Measurements from ENCODE around the gene TKFC.

TKFC gene

DNA sequence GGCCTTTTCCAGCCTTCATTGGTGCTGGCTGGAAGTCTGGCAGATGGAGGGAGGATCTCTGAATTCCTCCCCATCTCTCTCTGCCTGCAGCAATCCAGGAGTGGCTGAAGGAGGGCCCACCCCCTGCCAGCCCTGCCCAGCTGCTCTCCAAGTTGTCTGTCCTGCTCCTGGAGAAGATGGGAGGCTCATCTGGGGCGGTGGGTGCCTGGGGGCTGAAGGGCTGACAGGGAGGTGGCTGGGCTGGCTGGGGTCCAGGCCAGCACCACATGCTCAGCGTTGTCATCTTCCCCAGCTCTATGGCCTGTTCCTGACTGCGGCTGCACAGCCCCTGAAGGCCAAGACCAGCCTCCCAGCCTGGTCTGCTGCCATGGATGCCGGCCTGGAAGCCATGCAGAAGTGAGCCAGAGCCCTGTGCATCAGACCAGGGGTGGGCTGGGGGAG, 12.2 kb downstream of the TKFC start:
- DNase-seq (ENCODE audit: low spot score), result no peak

DNA sequence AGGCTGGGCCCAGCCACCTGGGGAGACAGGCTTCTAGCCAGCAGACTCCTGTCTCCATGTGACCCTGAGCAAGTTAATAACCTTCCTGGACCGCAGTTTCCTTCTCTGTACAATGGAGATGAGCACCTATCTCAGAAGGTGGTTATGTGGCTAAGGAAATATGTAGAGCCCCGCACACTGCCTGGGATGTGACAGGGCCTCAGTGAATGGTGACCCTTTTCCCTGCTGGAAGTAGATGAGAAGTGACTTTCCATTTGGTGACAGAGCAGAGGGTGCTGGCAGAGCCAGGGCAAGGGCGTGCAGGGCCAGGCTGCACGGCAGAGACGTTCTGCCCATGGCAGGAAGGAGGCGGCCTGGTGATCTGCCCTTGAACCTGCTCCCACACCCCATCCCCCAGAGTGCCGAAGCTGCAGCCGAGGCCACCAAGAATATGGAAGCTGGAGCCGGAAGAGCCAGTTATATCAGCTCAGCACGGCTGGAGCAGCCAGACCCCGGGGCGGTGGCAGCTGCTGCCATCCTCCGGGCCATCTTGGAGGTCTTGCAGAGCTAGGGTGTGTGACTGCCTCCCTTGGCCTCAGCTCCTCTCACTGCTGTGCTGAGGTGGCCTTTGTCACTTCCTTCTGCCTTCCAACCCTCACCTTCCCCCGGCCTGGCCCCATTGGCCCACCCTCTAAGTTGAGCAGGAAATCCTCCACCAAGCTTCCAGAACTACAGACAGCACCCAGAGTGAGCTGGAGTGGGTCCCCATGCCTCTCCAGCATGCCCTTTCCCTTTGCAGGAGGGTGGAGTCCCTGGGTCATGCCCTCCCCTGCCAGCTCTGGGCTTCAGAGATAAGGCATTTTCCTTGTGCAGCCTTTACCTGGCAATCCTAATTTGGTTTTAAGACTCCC, 13.2 kb downstream of the TKFC start:
- DNase-seq (ENCODE audit: low spot score), result no peak

DNA sequence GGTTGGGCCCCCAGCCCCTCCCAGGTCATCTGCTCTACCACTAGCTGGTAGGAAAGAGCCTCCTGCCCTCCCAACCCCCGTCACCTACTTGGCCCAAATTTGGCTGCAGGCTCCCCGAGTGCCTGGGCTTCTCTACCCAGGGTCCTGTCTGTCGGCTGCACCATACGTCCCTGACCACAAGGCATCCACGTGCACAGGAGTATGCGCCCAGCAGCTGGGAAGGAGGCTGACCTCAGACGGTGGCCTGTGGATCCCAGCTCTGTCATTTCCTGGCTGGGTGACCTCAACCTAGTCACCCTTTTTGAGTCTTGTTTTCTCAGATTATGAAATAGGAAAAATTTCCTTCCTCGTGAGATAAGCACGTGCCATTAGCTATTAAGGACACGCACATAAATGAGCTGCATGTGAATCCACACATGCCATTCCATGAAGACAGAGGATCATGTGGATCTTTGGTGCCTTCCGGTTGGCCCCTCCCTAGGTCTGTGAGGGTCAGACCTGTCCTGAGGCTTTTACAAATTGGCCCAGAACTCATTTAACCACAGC, 15.0 kb downstream of the TKFC start:
- no peak for DNase-seq (ENCODE audit: low spot score)

DNA sequence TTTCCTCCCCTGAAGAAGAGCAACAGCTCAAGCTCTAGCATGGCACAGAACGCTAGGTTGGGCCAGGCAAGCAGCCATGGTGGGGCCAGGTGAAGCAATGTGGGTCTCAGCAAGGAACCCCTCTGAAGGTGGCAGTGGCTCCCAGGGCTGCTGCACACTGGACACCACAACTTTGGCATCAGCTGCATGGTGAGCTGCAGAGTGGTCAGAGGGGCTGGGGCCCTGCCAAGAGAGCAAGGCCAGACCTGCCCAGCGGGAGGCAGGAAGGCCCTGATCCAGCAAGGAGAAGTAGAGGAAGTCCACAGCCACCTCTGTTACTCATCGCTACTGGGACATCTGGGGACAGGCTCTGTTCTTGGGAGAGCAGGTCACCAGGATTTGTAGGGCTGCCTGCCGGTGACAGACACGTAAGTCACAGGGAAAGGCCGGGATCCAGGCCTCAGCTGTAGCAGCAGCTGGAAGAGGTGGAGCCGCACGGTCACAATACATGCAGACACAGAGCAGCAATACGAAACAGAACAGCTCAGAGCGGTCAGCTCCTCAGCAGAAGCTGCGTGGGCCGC, 16.2 kb downstream of the TKFC start:
- no peak for DNase-seq (ENCODE audit: low spot score)

DNA sequence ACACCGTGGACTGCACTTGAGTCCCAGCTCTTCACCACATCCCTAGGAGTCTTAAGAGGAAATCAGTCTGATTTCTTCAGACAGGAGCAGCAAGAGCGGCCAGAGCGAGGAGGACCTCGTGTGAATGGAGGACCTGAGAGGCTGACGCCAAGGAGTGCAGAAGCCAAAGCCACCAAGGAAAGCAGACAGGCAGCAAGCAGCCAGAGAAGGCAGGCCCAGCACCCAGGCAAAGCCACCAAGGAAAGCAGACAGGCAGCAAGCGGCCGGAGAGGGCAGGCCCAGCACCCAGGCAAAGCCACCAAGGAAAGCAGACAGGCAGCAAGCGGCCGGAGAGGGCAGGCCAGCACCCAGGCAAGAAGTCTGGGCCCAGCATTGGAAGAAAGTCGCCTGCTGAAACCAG, 16.9 kb downstream of the TKFC start:
- no peak for DNase-seq (ENCODE audit: low spot score)

DNA sequence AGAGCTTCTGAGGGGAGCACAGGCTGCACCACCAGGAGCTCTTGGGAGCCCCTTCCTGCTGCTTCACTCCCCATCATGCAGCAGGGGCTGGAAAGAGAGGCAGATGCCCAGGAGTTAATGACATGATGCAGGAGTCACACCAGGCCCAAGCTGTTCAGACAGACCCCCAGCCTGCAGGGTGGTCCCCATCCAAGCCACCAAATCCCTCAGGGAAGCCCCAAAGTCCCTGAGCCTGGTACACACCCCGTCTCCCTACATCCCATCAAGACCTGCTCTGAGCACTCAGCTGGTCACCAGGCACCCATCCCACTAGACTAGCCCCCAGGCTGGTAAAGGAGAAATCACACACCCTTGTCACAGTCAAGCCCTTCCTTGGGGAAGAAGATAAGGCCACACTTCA, 17.3 kb downstream of the TKFC start:
- no peak for DNase-seq (ENCODE audit: low spot score)

DNA sequence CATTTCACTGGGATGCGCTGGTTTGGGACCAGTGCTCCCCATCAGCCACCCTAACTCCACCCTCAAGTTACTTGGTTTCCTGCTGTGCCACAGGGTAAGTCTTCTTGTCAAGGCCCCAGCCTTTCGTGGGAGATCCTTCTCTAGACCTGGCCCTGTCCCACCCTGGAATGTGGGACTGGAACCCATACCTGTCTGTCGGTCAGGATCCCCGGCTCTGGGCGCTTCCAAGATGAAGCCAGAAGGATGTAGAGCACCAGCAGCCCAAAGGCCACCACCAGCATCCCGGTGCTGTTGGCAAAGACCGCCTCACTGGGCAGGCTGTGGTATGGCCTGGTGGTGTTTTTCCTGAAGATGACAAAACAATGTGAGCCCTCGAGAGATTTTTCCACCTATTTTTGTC, 17.8 kb downstream of the TKFC start:
- DNase-seq (ENCODE audit: low spot score), result no peak

DNA sequence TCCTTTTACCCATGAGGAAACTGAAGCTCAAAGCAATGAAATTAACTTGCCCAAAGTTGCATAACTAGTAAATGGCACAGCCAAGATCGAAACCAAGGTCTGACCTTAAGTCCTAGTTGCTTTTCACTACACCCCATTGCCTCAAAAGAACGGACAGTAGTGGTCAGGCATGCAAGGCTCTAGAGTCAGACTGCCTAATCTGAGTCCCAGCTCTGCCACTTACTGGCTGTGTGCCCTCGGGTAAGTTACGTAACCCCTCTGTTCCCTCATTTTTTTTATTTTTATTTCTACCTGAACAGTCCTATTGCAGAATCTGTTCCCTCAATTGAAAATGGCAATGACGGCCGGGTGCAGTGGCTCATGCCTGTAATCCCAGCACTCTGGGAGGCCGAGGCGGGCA, 19.0 kb downstream of the TKFC start:
- no peak for DNase-seq (ENCODE audit: low spot score)

DNA sequence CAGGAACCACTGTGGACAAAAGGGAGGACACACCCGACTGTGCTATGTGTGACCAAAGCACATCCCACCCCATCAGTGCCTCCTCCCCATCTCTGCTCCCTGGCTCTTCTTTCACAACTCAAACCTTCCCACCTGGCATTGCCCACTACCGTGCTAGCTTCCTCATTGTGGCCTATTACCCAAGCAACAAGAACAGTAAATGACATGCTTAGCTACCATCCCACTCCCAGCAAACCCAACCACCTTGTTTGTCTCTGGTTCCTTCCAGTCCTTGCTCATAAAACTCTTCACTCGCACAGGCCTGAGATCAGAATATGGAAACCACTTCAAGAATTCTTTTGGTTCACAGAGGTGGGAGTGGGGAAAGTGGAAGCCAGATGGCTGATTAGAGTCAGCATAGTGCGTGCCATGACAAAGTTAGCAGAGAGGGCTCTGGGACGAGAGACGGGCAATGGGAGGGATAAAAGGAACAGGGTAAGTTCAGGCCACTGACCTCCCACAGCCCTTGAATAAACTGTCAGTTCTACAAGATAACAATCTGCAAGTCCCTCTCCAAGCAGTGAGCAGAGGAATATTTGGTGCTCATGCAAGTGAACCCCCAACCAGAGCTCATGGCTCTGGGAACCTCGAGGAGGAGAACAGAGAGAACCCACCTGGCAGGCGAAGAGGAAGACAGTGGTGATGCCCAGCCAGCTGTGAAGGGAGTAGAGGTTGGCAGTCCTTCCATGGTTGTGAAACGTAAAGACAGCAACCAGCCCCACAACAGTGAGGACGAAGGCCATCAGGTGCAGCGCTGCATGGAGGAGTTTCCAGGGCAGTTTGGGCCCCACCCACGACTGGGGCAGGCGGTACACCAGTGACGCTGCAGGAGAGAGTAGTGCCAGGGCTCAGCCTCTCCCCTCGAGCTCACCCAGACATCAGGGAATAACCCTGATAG, 20.4 kb downstream of the TKFC start:
- DNase-seq (ENCODE audit: low spot score), result no peak

DNA sequence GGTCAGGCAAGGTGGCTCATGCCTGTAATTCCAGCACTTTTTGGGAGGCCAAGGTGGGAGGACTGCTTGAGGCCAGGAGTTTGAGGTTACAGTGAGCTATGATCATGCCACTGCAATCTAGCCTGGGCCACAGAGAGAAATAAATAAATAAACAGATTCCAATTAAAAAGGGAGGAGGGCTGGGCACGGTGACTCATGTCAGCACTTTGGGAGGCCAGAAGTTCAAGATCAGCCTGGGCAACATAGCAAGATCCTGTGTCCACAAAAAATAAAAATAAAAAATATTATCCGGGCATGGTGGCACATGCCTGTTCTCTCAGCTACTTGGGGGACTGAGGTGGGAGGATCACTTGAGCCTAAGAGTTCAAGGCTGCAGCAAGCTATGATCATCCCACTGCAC, 21.2 kb downstream of the TKFC start:
- no peak for DNase-seq (ENCODE audit: low spot score)

DNA sequence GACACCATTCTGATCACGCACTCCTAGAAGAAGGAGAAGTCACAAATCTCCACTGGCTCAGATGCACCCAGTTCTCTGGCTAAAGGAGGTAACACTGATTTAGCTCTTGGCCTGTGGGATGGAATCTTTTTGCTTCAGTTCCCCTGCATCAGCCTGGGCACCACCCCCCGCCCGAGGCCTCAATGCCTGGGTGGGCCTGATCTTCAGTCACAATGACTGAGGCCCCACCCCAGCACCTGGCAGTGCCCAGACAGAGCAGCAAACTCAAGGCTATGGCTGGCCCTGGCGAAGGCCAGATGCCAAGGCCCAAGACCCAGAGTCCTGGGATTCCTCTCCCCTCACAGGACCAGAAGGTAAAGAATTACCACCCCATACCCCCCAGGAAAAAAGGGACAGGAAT, 23.7 kb downstream of the TKFC start:
- DNase-seq (ENCODE audit: low spot score), result no peak

DNA sequence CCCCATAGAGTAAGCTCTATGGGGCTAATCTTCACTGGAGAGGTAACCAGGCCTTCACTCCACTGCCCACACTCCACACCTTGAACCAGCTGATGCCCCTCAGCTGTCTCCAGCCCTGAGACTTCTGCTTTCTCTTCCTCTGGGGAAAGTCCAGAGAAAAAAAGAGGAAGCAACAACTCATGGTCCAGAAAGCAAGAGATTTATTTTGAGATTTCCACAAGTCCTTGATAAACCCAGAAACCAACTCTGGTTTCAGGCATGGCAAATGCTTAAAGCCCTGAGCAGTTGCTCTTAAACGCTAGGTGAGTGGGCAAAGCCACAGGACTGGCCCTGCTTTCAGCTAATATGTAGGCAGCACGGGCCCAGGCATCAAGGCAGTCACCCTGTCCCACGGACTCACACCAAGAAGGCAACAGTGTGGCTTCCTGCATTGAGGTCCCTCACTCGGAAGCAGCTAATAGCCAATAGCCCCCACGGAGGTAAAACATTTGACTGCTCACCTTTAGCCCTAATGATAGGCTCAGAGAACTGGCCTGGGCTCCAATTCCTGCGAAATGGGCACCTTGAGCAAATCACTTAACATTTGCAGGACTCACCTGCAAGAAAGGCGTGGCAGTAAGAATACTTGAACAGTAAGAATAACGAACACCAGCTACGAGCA, 24.3 kb downstream of the TKFC start:
- DNase-seq (ENCODE audit: low spot score), result no peak

DNA sequence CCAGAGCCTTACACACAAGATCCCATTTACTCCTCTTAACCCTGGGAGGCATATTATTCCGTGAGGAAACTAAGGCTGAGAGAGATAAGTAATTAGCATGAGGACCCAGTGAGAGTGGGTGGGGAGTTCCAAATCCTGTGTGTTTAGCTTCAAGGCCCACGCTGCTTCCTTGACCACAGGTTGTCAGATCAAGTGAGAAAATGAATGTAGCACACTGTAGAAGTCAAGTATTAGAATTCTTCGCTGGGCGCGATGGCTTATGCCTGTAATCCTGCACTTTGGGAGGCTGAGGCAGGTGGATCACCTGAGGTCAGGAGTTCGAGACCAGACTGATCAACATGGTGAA, 24.8 kb downstream of the TKFC start:
- DNase-seq (ENCODE audit: low spot score), result no peak

DNA sequence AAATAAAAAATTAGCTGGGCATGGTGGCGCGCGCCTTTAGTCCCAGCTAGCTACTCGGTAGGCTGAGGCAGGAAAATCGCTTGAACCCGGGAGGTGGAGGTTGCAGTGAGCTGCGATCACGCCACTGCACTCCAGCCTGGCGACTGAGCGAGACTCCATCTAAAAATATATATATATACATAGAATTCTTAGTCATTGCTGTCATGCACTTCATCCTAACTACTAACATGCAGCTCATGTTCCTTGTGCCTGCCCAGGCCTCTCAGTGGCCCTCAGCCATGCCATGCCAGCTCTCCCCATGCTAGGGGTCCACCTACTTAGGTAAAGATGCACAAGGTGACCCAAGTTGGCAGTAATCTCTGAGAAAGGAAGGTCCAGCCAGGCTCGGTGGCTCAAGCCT, 25.5 kb downstream of the TKFC start:
- no peak for DNase-seq (ENCODE audit: low spot score)

DNA sequence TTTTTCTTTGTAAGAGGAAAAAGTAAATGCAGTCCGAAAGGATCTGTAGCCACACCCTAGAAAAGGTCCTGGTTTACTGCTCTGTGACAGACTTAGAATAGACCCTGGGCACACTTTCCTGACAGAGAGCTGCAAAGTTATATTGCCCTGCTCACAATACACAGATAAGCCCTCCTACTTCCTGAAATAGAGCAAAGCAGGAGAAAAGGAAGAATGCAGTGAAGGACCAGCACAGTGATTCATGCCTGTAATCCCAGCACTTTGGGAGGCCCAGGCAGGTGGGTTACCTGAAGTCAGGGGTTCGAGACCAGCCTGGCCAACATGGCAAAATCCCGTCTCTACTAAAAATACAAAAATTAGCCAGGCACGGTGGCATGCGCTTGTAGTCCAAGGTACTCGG, 26.5 kb downstream of the TKFC start:
- no peak for DNase-seq (ENCODE audit: low spot score)

DNA sequence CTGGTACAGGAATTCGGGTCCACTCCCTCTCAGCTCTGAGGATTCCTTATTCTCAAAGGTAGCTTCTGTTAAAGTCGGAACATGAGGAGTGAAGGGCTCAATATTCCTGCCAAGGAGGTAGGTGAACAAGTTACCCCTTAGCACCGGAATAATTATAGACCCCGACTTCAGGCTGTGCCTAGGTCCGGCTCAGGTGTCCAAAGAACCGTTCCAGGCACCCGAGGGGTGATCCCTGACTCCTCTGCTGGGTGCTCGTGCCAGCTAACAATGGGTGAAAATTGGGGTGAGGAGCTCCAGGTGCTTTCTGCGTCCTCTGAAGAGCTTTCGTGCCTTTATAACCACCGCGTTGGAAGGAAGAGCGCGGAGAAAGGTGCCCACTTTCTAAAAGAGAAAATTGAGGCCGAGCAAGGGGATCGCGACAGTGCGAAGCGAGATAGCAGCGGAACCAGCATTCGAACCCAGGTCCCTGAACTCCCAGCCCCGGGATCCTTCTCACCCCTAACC, 28.3 kb downstream of the TKFC start:
- peak; percentile 20 for DNase-seq (ENCODE audit: low spot score)

DNA sequence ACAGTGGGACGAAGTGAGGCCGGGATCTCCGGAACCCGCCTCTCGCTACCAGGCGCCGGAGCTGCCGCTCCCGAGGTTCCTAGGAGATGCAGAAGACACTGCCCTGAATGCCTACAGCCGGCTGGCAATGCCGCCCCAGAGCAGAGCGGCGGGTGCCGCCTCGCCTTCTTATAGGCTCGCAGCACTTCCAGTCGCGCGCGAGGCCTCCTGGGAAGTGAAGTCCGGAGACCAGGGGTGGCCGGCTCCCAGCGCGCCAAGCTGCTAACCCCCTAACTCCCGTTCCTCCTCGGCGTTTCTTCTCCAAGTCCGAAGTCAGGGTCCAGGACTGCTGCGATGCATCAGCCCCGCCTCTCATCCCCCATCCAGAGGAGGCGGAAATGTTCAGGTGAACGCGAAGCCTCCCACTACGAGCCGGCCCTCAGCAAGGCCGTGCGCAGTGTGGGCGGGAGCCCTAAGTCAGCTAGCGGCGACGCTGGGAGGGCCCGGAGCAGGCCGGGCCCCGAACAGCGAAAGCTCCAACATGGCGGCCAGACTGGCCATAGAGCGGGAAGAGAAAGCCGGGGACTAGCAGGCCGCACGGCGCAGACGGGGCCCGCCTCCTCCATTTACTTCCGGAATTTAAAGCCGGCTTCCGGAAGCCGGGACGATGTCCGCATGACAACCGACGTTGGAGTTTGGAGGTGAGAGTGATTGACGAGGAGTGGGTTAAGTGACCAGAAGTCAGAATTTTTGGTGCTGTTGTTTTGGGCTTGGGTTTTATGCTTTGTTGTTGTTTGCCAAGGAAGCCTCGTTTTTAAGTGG, 28.9 kb downstream of the TKFC start, which contains the start of the genes CYB561A3 and TMEM138:
TSS of gene CYB561A3 (minus strand) at position 142 of the 801 bp plus-strand sequence. CDS start 5,169 bp downstream, outside the sequence.
TSS of gene TMEM138 (plus strand) at position 634 of the 801 bp plus-strand sequence. CDS start 2,017 bp downstream, outside the sequence.
- DNase-seq (ENCODE audit: low spot score), result peak; percentile 93

DNA sequence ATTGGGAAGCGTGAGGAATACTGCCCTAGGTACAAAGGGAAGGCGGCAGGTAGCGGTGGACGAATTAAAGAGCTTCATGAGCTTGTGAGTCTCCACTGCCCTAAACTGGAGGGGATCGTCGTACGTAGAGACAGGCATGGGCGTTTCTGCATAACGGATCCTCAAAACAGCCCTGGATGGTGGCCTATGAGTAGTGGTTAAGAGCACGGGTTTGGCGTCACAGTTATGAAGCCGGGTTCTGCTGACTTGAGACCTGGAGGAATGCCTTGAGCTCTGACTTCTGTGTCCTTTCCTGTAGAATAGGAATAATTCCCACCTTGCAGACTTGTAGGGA, 29.5 kb downstream of the TKFC start:
- no peak for DNase-seq (ENCODE audit: low spot score)

DNA sequence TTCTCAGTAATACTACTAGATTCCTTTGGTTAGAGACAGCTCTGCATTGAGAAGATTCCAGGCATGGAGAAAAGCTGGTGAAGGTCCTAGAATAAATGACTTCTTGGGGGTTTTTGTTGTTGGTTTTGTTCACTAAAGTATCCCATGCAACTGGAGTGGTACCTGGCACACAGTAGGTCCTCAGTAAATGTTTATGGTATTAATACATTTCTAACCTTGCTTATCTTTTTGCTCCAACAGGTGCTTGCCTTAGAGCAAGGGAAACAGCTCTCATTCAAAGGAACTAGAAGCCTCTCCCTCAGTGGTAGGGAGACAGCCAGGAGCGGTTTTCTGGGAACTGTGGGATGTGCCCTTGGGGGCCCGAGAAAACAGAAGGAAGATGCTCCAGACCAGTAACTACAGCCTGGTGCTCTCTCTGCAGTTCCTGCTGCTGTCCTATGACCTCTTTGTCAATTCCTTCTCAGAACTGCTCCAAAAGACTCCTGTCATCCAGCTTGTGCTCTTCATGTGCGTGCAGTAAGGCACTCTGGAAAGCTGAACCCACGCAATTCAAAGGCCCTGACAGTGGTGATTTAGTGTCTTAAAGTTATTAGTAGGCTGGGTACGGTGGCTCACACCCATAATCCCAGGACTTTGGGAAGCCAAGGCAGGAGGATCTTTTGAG, 31.1 kb downstream of the TKFC start:
- no peak for DNase-seq (ENCODE audit: low spot score)

DNA sequence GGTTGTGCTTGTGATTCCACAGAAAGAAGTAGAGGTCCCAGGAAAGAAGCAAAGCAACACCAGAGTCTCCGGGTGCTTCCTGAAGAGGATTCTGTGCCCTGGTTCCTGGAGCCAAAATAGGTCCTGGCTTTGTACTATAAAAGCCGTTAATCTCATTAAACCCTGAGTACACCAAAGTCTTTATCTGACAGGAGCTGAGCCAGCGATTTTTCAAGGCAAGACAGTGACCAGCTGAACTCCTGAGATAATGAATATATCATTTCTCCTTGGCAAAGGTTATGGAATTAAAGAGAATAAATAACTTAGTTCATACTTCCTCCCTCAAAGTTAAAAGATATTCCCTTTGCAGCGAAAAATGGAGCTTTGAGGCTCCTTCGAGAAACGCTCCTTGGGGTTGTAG, 34.4 kb downstream of the TKFC start:
- DNase-seq (ENCODE audit: low spot score), result no peak

All from putamen (tissue), 1 donor.